Measurements from ENCODE around the gene BCL2L2. TPM values are rescaled to one million over a fixed set of nuclear protein-coding genes. Genes with fewer than 3 reads are reported as not detected.

The BCL2L2 gene
- total RNA-seq, 1 donor from 2014 or later = 14.9 TPM

GRCh38 chr14:23355871-23356435 lies 49.3 kb downstream of the BCL2L2 start:
- no peak for DNase-seq (ENCODE audit: low read depth in 2 of 2)

GRCh38 chr14:23356662-23357061 lies 50.0 kb downstream of the BCL2L2 start:
- DNase-seq (ENCODE audit: low read depth in 2 of 2) = no peak

DNA sequence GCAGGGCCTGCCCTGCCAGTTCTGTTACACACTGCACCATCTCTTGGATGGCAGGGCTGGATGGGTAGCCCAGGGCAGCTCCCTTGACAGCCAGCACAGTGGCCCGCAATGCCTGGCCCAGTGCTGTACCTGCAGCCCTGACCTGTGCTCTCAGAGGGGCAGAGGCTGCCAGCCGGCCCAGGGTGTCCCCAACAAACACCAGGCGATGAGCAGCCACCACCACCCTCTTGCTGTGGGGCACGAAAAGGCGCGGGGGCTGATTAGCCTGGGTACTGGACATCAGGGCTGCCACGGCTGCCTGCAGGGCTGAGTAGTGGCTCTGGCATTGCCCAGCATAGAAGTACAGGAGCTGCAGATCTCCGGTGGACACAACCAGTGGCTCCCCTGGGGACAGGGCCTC lies 50.6 kb downstream of the BCL2L2 start:
- DNase-seq (ENCODE audit: low read depth in 2 of 2) = no peak

- no peak for DNase-seq (ENCODE audit: low read depth in 2 of 2)
These were observed 51.4 kb downstream of the BCL2L2 start for GRCh38 chr14:23358042-23358441.

GRCh38 chr14:23358553-23359166 lies 52.0 kb downstream of the BCL2L2 start:
- no peak for DNase-seq (ENCODE audit: low read depth in 2 of 2)

GRCh38 chr14:23359167-23359626 lies 52.6 kb downstream of the BCL2L2 start:
- DNase-seq (ENCODE audit: low read depth in 2 of 2) = no peak

DNA sequence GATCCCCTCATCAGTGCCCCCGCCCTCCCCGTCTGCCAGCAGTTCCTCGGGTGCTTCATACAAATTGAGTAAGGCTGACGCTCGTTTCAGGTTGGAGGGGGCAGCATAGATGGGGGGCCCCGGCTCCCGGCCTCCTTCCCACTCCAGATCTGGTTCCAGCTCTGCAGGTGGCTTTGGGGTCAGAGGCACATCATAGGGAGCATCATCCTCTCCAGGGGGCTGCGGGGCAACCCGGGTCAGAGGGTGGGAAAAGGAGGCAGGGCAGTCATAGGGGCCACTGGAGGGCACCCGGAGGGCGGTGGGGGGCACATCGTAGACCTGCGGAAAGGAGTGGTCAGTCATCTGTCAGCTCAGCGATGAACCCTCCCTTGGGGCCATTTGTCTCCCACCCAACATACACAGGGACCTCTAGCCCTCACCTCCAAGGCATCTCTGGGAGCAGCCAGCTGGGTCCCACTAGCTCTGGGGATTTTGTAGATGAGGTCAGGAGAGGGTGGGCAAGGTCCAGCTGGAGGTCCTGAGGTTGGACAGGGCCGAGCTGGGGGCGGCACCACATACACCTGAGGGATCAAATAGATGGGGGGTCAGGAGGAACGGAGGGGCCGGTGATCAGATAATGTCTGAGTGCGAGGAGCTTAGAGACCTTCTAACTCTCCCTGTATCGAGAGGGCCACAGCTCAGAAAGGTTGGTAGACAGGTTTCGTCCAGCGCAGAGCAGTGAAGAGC lies 53.3 kb downstream of the BCL2L2 start:
- no peak for DNase-seq (ENCODE audit: low read depth in 2 of 2)

DNA sequence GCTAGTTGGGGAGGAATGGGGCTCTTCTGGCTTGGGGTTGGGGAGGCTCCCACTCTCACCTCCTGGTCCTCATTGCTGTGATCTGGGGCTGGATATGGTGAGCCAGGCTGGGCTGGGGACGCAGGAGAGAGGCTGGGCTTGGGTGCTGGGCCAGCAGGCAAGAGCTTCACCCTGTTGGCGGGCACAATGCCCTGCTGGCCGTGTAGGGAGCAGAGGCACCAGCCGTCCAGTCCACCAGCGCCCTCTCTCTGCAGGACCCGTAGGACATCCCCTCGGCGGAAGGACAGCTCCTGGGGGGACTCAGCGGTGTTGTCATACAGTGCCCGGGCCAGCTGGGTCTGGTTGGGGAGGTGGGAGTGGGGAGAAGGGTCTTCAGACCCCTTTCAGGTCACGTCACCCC lies 53.9 kb downstream of the BCL2L2 start:
- DNase-seq (ENCODE audit: low read depth in 2 of 2) = no peak

DNA sequence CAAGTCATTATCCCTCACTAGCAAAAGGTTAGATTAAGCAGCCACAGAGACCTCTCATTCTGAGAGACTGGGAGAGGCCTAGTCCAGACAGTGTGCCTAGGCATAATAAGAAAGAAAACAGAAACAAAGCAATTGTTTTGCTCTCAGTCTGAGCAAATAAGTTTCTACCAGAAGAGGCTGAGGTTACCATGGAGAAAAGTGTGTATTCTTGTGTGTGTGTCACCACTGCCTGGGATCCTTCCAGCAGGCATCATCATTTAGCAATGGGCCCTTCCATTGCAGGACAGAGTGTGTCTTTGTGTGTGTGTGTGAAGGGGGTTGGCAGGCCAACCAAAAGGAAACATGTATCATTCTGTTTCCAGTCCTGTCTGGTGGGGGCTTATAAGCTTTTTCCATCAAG lies 54.7 kb downstream of the BCL2L2 start:
- DNase-seq (ENCODE audit: low read depth in 2 of 2) = no peak

Other genes with a start within 250 kb of the BCL2L2 start
- gene CDH24, start 249.3 kb upstream of the BCL2L2 start, total RNA-seq = 0.60 and 2.0 TPM in 2 replicates
- 32.7 and 48.6 TPM in 2 replicates for gene ACIN1, start 211.7 kb upstream of the BCL2L2 start, total RNA-seq
- gene C14orf119, start 211.3 kb upstream of the BCL2L2 start, total RNA-seq = 41.2 and 45.0 TPM in 2 replicates
- not detected in 2 replicates for gene CIROP, start 201.8 kb upstream of the BCL2L2 start, total RNA-seq
- gene CEBPE, start 187.6 kb upstream of the BCL2L2 start, total RNA-seq = not detected in 2 replicates
- gene SLC7A8, start 123.2 kb upstream of the BCL2L2 start, total RNA-seq = 0.44 TPM in 1 of 2 replicates, not detected in the other
- gene RNF212B, start 68.9 kb upstream of the BCL2L2 start, total RNA-seq = not detected in 2 replicates
- 3.1 and 3.4 TPM in 2 replicates for gene HOMEZ, start 20.7 kb upstream of the BCL2L2 start, total RNA-seq
- gene PPP1R3E, start 4.0 kb upstream of the BCL2L2 start, total RNA-seq = 1.5 and 3.6 TPM in 2 replicates
- gene PABPN1, start 14.6 kb downstream of the BCL2L2 start, total RNA-seq = 46.2 and 52.8 TPM in 2 replicates
- 0.22 and 0.60 TPM in 2 replicates for gene SLC22A17, start 46.1 kb downstream of the BCL2L2 start, total RNA-seq
- not detected in 2 replicates for gene EFS, start 58.3 kb downstream of the BCL2L2 start, total RNA-seq
- gene IL25, start 66.0 kb downstream of the BCL2L2 start, total RNA-seq = not detected in 2 replicates
- gene CMTM5, start 70.2 kb downstream of the BCL2L2 start, total RNA-seq = not detected in 2 replicates
- not detected in 2 replicates for gene MYH6, start 101.4 kb downstream of the BCL2L2 start, total RNA-seq
- not detected in 2 replicates for gene MYH7, start 128.8 kb downstream of the BCL2L2 start, total RNA-seq
- 28.1 and 46.8 TPM in 2 replicates for gene NGDN, start 162.9 kb downstream of the BCL2L2 start, total RNA-seq
- under 0.01 and 0.22 TPM in 2 replicates for gene ZFHX2, start 244.9 kb downstream of the BCL2L2 start, total RNA-seq
- 5.7 and 9.1 TPM in 2 replicates for gene THTPA, start 249.4 kb downstream of the BCL2L2 start, total RNA-seq

All from lung microvascular endothelial cell (primary cell).